CD14-positive monocyte (primary cell): ENCODE data around the gene SIX5. TPM values are rescaled to one million over a fixed set of nuclear protein-coding genes. Genes with fewer than 3 reads are reported as not detected.

Source experiments
- DNase-seq, 3 donors: peaks; one replicate each; pipeline ENCODE4 v3.0.0-alpha.2; 2011 to 2022
- H2AFZ ChIP-seq: 2 replicates; pipeline ENCODE4 v1.6.0; 2012; ENCODE audit warnings: mild to moderate bottlenecking, low read depth, low read length, inconsistent platforms; ENCODE audit not compliant: insufficient read depth, poor library complexity, severe bottlenecking
- H3K27ac ChIP-seq, 2 donors: 1 replicate in 1 of 2; 2 replicates in 1 of 2; pipeline ENCODE4 v1.5.1; 2012 to 2013; ENCODE audit warnings: low read length in 2 of 2, control low read depth in 1 of 2, inconsistent platforms in 1 of 2, low read depth in 1 of 2, mild to moderate bottlenecking in 1 of 2
- H3K27me3 ChIP-seq, 2 donors: one replicate each; pipeline versions ENCODE4 v1.6.0 to v1.6.1; 2011 to 2013; ENCODE audit warnings: low read length in 2 of 2; ENCODE audit not compliant: control insufficient read depth in 2 of 2, insufficient read depth in 2 of 2
- H3K36me3 ChIP-seq, 2 donors: replicated peaks in 1 of 2; 1 replicate in 1 of 2; 2 replicates in 1 of 2; pipeline versions ENCODE4 v1.5.1 to v1.6.1; 2012 to 2013; ENCODE audit warnings: low read length in 2 of 2, control low read depth in 1 of 2, inconsistent platforms in 1 of 2, mild to moderate bottlenecking in 1 of 2; ENCODE audit not compliant: insufficient read depth in 2 of 2, control insufficient read depth in 1 of 2
- H3K4me1 ChIP-seq, 2 donors: 1 replicate in 1 of 2; 2 replicates in 1 of 2; pipeline versions ENCODE4 v1.5.1 to v1.6.1; 2012 to 2013; ENCODE audit warnings: low read length in 2 of 2, control low read depth in 1 of 2, inconsistent platforms in 1 of 2, mild to moderate bottlenecking in 1 of 2, moderate library complexity in 1 of 2; ENCODE audit not compliant: insufficient read depth in 2 of 2, control insufficient read depth in 1 of 2
- H3K4me2 ChIP-seq: replicated peaks from 2 replicates; pipeline ENCODE3; 2012; ENCODE audit warnings: low read length, moderate library complexity, mild to moderate bottlenecking; ENCODE audit not compliant: poor library complexity, severe bottlenecking; ENCODE audit errors: extremely low read depth
- H3K4me3 ChIP-seq, 3 experiments: fragments of 200-600 bp in 1 of 3; sonication (generic) in 1 of 3; replicated peaks in 1 of 3; 1 replicate in 2 of 3; 2 replicates in 1 of 3; pipeline ENCODE4 v1.5.1; 2011 to 2013; ENCODE audit warnings: low read length in 3 of 3, mild to moderate bottlenecking in 3 of 3, control low read depth in 2 of 3, low read depth in 2 of 3, inconsistent platforms in 1 of 3, moderate library complexity in 1 of 3
- H3K79me2 ChIP-seq: 2 replicates; pipeline ENCODE4 v1.6.0; 2012; ENCODE audit warnings: mild to moderate bottlenecking, control low read depth, inconsistent platforms, low read length, moderate library complexity; ENCODE audit not compliant: insufficient read depth
- H3K9ac ChIP-seq: 2 replicates; pipeline ENCODE4 v1.6.0; 2017; ENCODE audit warnings: low read length, mild to moderate bottlenecking; ENCODE audit not compliant: insufficient read depth, poor library complexity, severe bottlenecking
- H3K9me3 ChIP-seq, 2 donors: replicated peaks in 1 of 2; 1 replicate in 1 of 2; 2 replicates in 1 of 2; pipeline versions ENCODE4 v1.5.1 to v1.6.1; 2012 to 2013; ENCODE audit warnings: low read length in 2 of 2, control low read depth in 1 of 2; ENCODE audit not compliant: control insufficient read depth in 1 of 2, insufficient read depth in 1 of 2
- H4K20me1 ChIP-seq: 2 replicates; pipeline ENCODE4 v1.6.0; 2012; ENCODE audit warnings: mild to moderate bottlenecking, low read length, control low read depth, moderate library complexity; ENCODE audit not compliant: insufficient read depth
- H3K27ac Mint-ChIP-seq, 7 donors: one replicate each; pipeline ENCODE4 v1.8.0; 2020; ENCODE audit warnings: mild to moderate bottlenecking in 7 of 7, mixed read lengths in 7 of 7, moderate library complexity in 6 of 7, inconsistent platforms in 2 of 7
- H3K27me3 Mint-ChIP-seq, 3 donors: one replicate each; pipeline ENCODE4 v1.8.0; 2021 to 2022; ENCODE audit warnings: low read depth in 3 of 3, mild to moderate bottlenecking in 3 of 3, mixed read lengths in 3 of 3, moderate library complexity in 3 of 3, inconsistent platforms in 1 of 3
- H3K36me3 Mint-ChIP-seq, 2 donors: one replicate each; pipeline ENCODE4 v1.8.0; 2020; ENCODE audit warnings: mixed read lengths in 2 of 2, inconsistent platforms in 1 of 2, mild to moderate bottlenecking in 1 of 2
- H3K4me1 Mint-ChIP-seq: one replicate; pipeline ENCODE4 v1.8.0; 2020; ENCODE audit warnings: mild to moderate bottlenecking, mixed read lengths
- H3K4me3 Mint-ChIP-seq, 2 donors: one replicate each; pipeline ENCODE4 v1.8.0; 2020; ENCODE audit warnings: mild to moderate bottlenecking in 2 of 2, mixed read lengths in 2 of 2, moderate library complexity in 1 of 2
- H3K9me3 Mint-ChIP-seq, 7 donors: one replicate each; pipeline ENCODE4 v1.8.0; 2020 to 2022; ENCODE audit warnings: mixed read lengths in 7 of 7, mild to moderate bottlenecking in 6 of 7, moderate library complexity in 6 of 7, inconsistent platforms in 2 of 7
- CTCF ChIP-seq: fragments of 200-600 bp; IDR thresholded peaks from one replicate; pipeline ENCODE4 v1.8.0; 2022; ENCODE audit warnings: antibody characterized with exemption, mild to moderate bottlenecking
- WGBS: methylation state at CpG from one replicate; pipeline ENCODE4 v1.1.5; 2013; ENCODE audit warnings: missing lambda C conversion rate; ENCODE audit not compliant: insufficient coverage; 5-methylcytosine and 5-hydroxymethylcytosine counted together
- intact Hi-C, 2 donors: fragments of 100-400 bp; cut with micrococcal nuclease; formaldehyde crosslinking; loops; one replicate each; pipeline versions ENCODE4 v1.15.0 to v1.15.1; 2023
- polyA plus RNA-seq, 3 donors: library from polyadenylated mRNA; depleted of rRNA in 1 of 3; unstranded in 2 of 3; stranded (reverse) in 1 of 3; fragments of 300-500 nt in 2 of 3; fragments of >200 nt in 1 of 3; fragmentation: Illumina TruSeq in 2 of 3; gene quantifications; 1 replicate in 2 of 3; 2 replicates in 1 of 3; pipeline ENCODE4 v1.2.3, GENCODE V29; 2012 to 2021

SIX5 gene
- polyA plus RNA-seq, 3 donors: 0.04 TPM; not detected in 2

GRCh38 chr19:45758921-45759320, 10.1 kb downstream of the SIX5 start:
- no peak overlapping the region for H3K27ac Mint-ChIP-seq
- DNase-seq: no peak
- no peaks in the 10 kb centered on the region for H3K36me3 Mint-ChIP-seq
- TF ChIP-seq CTCF: no peak
- no peaks in the 10 kb centered on the region for H3K4me1 Mint-ChIP-seq
- Histone ChIP-seq H3K4me3 (no peak overlapping the region), H3K36me3 (no peaks in the 10 kb centered on the region), H3K27me3 (peaks cover 0 to 21% of the 10 kb centered on the region in 2 donors), H3K79me2 (no peaks in the 10 kb centered on the region), H3K9ac (no peak overlapping the region), H2AFZ (no peak overlapping the region), H3K4me2 (no peak overlapping the region), H3K27ac (no peak overlapping the region), H4K20me1 (no peaks in the 10 kb centered on the region), H3K9me3 (no peaks in the 10 kb centered on the region), H3K4me1 (no peaks in the 10 kb centered on the region)
- peaks cover 0 to 4% (median 0%) of the 10 kb centered on the region in 7 donors for H3K9me3 Mint-ChIP-seq
- intact Hi-C loops: no loop called here
- peaks cover 44 to 66% (median 50%) of the 10 kb centered on the region in 3 donors for H3K27me3 Mint-ChIP-seq
- 90% methylated on average over 9 of the region's 9 CpGs for WGBS
- no peak overlapping the region for H3K4me3 Mint-ChIP-seq

GRCh38 chr19:45757695-45758094, 11.4 kb downstream of the SIX5 start:
- peaks cover 43 to 57% (median 44%) of the 10 kb centered on the region in 3 donors for H3K27me3 Mint-ChIP-seq
- Histone ChIP-seq H3K27ac (no peak overlapping the region), H3K4me2 (no peak overlapping the region), H3K27me3 (peaks cover 0 to 11% of the 10 kb centered on the region in 2 donors), H2AFZ (no peak overlapping the region), H3K79me2 (no peaks in the 10 kb centered on the region), H3K9ac (no peak overlapping the region), H3K4me3 (no peak overlapping the region), H3K9me3 (no peaks in the 10 kb centered on the region), H3K4me1 (no peaks in the 10 kb centered on the region), H3K36me3 (no peaks in the 10 kb centered on the region), H4K20me1 (no peaks in the 10 kb centered on the region)
- peaks cover 0 to 6% (median 0%) of the 10 kb centered on the region in 7 donors for H3K9me3 Mint-ChIP-seq
- no peak for DNase-seq
- no peak for TF ChIP-seq CTCF
- WGBS: 88% methylated on average over 7 of the region's 9 CpGs
- intact Hi-C loops: no loop called here
- H3K4me1 Mint-ChIP-seq: no peaks in the 10 kb centered on the region
- H3K4me3 Mint-ChIP-seq: no peak overlapping the region
- H3K27ac Mint-ChIP-seq: no peak overlapping the region
- H3K36me3 Mint-ChIP-seq: no peaks in the 10 kb centered on the region
